Loucy (cell line): ENCODE results near the gene PLA2G4C.
A peak's percentile ranks its signal among the peaks of the same experiment; 100 is the strongest.

ENCODE experiments used
- H2AFZ ChIP-seq: fragments of 200-600 bp; sonication (generic); 2 replicates; pipeline ENCODE4 v1.6.0; 2016; ENCODE audit warnings: antibody characterized with exemption, mild to moderate bottlenecking, low read length, moderate library complexity
- H3F3A ChIP-seq: fragments of 200-600 bp; 2 replicates; pipeline ENCODE4 v1.6.0; 2016; ENCODE audit warnings: antibody characterized with exemption, low read depth, mild to moderate bottlenecking
- H3K27me3 ChIP-seq: fragments of 200-600 bp; sonication (generic); 2 replicates; pipeline ENCODE4 v1.6.1; 2014; ENCODE audit warnings: low read length, mild to moderate bottlenecking; ENCODE audit not compliant: insufficient read depth, poor library complexity, severe bottlenecking
- H3K36me3 ChIP-seq: fragments of 200-600 bp; sonication (generic); 2 replicates; pipeline ENCODE4 v1.6.1; 2016; ENCODE audit warnings: low read length; ENCODE audit not compliant: insufficient read depth
- H3K4me1 ChIP-seq: fragments of 200-600 bp; sonication (generic); 2 replicates; pipeline ENCODE4 v1.5.1; 2014; ENCODE audit warnings: low read length, mild to moderate bottlenecking; ENCODE audit not compliant: insufficient read depth, poor library complexity, severe bottlenecking
- H3K4me2 ChIP-seq: fragments of 200-600 bp; sonication (generic); 2 replicates; pipeline ENCODE4 v1.6.0; 2014; ENCODE audit warnings: antibody characterized with exemption, low read length, low read depth, mild to moderate bottlenecking; ENCODE audit not compliant: poor library complexity, severe bottlenecking
- H3K4me3 ChIP-seq: fragments of 200-600 bp; sonication (generic); 2 replicates; pipeline ENCODE4 v1.5.1; 2014; ENCODE audit warnings: low read length, mild to moderate bottlenecking, mixed read lengths; ENCODE audit not compliant: poor library complexity, severe bottlenecking
- H3K79me2 ChIP-seq: fragments of 200-600 bp; sonication (generic); 2 replicates; pipeline ENCODE4 v1.6.1; 2014; ENCODE audit warnings: low read length; ENCODE audit not compliant: insufficient read depth
- H3K9ac ChIP-seq: fragments of 200-600 bp; sonication (generic); 2 replicates; pipeline ENCODE4 v1.6.0; 2014; ENCODE audit warnings: mild to moderate bottlenecking, low read depth, low read length, moderate library complexity; ENCODE audit not compliant: poor library complexity, severe bottlenecking
- H3K9me2 ChIP-seq: fragments of 200-600 bp; sonication (generic); replicated peaks from 2 replicates; pipeline ENCODE4 v1.6.1; 2016; ENCODE audit warnings: low read depth, low read length, mixed read lengths
- H3K9me3 ChIP-seq: fragments of 200-600 bp; sonication (generic); 2 replicates; pipeline ENCODE4 v1.6.1; 2014; ENCODE audit warnings: mild to moderate bottlenecking, antibody characterized with exemption, low read length, low read depth; ENCODE audit not compliant: insufficient read depth
- H4K20me1 ChIP-seq: fragments of 200-600 bp; sonication (generic); 2 replicates; pipeline ENCODE4 v1.6.0; 2014; ENCODE audit warnings: antibody characterized with exemption, low read length, mild to moderate bottlenecking; ENCODE audit not compliant: insufficient read depth, poor library complexity, severe bottlenecking
- EZH2phosphoT487 ChIP-seq: fragments of 200-600 bp; IDR thresholded peaks from 2 replicates; pipeline ENCODE4 v1.6.1; 2018; ENCODE audit warnings: antibody characterized with exemption, mild to moderate bottlenecking, moderate library complexity, borderline replicate concordance
- TF ChIP-seq, protein P1 (sequence below): fragments of 200-600 bp; sonication (generic); conservative IDR thresholded peaks from 2 replicates; pipeline ENCODE4 v1.5.1; 2014; ENCODE audit warnings: mild to moderate bottlenecking, antibody characterized with exemption, low read length

Gene PLA2G4C

DNA sequence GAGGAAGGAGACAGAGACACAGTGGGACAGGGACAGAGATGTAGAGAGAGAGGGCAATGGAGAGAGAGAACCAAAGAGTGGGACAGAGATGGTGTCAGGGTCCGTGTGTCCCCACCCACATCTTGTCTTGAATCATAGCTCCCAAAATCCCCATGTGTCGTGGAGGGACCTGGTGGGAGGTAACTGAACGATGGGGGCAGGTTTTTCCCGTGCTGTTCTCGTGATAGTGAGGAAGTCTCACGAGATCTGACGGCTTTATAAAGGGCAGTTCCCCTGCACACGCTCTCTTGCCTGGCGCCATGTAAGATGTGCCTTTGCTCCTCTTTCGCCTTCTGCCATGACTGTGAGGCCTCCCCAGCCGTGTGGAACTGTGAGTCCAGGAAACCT, 7.5 kb upstream of the PLA2G4C start:
- Histone ChIP-seq H3K9me2 (no peaks in the 10 kb centered on the region), H3K4me3 (no peak overlapping the region), H4K20me1 (no peaks in the 10 kb centered on the region), H3K36me3 (peaks cover 58% of the 10 kb centered on the region; the same call in 1 of the 2 replicates), H3K9me3 (no peaks in the 10 kb centered on the region), H3K27me3 (no peaks in the 10 kb centered on the region), H2AFZ (no peak overlapping the region), H3K4me2 (no peak overlapping the region), H3K4me1 (peaks cover 9% of the 10 kb centered on the region), H3K79me2 (no peaks in the 10 kb centered on the region), H3K9ac (no peak overlapping the region), H3F3A (no peaks in the 10 kb centered on the region)
- TF ChIP-seq EZH2phosphoT487 = no peak
- TF ChIP-seq, protein P1, sequence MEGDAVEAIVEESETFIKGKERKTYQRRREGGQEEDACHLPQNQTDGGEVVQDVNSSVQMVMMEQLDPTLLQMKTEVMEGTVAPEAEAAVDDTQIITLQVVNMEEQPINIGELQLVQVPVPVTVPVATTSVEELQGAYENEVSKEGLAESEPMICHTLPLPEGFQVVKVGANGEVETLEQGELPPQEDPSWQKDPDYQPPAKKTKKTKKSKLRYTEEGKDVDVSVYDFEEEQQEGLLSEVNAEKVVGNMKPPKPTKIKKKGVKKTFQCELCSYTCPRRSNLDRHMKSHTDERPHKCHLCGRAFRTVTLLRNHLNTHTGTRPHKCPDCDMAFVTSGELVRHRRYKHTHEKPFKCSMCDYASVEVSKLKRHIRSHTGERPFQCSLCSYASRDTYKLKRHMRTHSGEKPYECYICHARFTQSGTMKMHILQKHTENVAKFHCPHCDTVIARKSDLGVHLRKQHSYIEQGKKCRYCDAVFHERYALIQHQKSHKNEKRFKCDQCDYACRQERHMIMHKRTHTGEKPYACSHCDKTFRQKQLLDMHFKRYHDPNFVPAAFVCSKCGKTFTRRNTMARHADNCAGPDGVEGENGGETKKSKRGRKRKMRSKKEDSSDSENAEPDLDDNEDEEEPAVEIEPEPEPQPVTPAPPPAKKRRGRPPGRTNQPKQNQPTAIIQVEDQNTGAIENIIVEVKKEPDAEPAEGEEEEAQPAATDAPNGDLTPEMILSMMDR = no peak

DNA sequence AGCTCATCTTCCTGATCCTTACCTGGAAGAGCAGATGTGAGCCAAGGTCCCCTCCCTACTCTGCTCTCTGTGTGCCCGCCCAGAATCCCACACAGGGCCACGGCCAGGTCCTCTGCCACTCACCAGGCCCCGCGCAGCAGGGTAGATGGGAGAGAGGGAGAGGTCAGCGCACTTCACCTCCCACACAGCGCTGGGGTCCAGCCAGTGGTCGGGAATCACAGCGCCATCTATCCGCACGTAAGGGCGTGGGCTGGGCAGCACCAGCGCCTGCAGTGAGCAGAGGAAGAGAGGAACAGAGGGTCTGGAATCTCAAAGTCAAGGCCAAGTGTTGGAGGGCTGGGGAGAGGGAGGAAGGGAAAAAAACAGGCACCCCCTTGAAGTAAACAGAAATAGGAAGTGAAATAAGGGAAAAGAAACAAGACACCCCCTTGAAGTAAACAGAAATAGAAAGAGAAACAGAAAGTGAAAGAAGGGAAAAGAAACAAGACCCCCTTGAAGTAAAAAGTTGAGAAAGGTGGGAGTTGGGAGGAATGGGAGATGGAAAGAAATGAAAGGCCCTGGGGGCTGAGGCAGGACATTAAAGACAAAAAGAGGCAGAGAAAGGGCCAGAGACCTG, 7.0 kb upstream of the PLA2G4C start:
- Histone ChIP-seq H3K36me3 (peaks cover 53% of the 10 kb centered on the region; the same call in 1 of the 2 replicates), H3K9me2 (no peaks in the 10 kb centered on the region), H3K79me2 (no peaks in the 10 kb centered on the region), H3K9me3 (no peaks in the 10 kb centered on the region), H4K20me1 (no peaks in the 10 kb centered on the region), H3K4me1 (peaks cover 9% of the 10 kb centered on the region), H3K9ac (no peak overlapping the region), H3K4me2 (no peak overlapping the region), H3K27me3 (no peaks in the 10 kb centered on the region), H3F3A (no peaks in the 10 kb centered on the region), H3K4me3 (no peak overlapping the region), H2AFZ (no peak overlapping the region)
- TF ChIP-seq EZH2phosphoT487 = no peak
- TF ChIP-seq, protein P1 = 0 out of 2 replicates have a peak, but pooled peaks have one; percentile 10

- TF ChIP-seq EZH2phosphoT487 = no peak
- TF ChIP-seq, protein P1 = no peak
- no peak overlapping the region for H2AFZ ChIP-seq
Measured at GRCh38 chr19:48113190-48113917, 2.7 kb upstream of the PLA2G4C start.

More at GRCh38 chr19:48113190-48113917, 2.7 kb upstream of the PLA2G4C start:
- Histone ChIP-seq H3K4me2 (no peak overlapping the region), H3K79me2 (no peaks in the 10 kb centered on the region), H3F3A (no peaks in the 10 kb centered on the region), H3K36me3 (peaks cover 24% of the 10 kb centered on the region; the same call in 1 of the 2 replicates), H3K4me1 (no peaks in the 10 kb centered on the region), H3K4me3 (no peak overlapping the region), H3K9ac (no peak overlapping the region), H4K20me1 (no peaks in the 10 kb centered on the region), H3K9me2 (no peaks in the 10 kb centered on the region), H3K27me3 (no peaks in the 10 kb centered on the region), H3K9me3 (no peaks in the 10 kb centered on the region)
